ENCODE measurements around the gene TNIK.

The TNIK gene

GRCh38 chr3:171404376-171404967 is 55.7 kb downstream of the TNIK start:
- Histone ChIP-seq H4K20me1 (ENCODE audit: control insufficient read depth, insufficient read depth, low read depth, low read length) (no peaks in the 10 kb centered on the region), H3K79me2 (ENCODE audit: control insufficient read depth, low read length) (no peaks in the 10 kb centered on the region), H3F3A (ENCODE audit: control insufficient read depth, insufficient read depth) (no peaks in the 10 kb centered on the region), H3K9me2 (replicated peaks; ENCODE audit: control insufficient read depth, low read length) (no peaks in the 10 kb centered on the region), H3K4me1 (ENCODE audit: control insufficient read depth, low read length) (no peaks in the 10 kb centered on the region), H3K27me3 (ENCODE audit: control insufficient read depth, low read length) (no peaks in the 10 kb centered on the region), H3K27ac (ENCODE audit: low read depth, low read length) (no peak overlapping the region), H3K4me2 (ENCODE audit: low read length) (no peak overlapping the region), H3K9me3 (ENCODE audit: control insufficient read depth, insufficient read depth, low read length) (no peaks in the 10 kb centered on the region), H3K4me3 (ENCODE audit: low read length) (no peak overlapping the region), H3K36me3 (ENCODE audit: control insufficient read depth, low read length) (no peaks in the 10 kb centered on the region)
- TF ChIP-seq EZH2phosphoT487 (IDR thresholded peaks at IDR 0.05; ENCODE audit: borderline replicate concordance, low read length) = no peak
- no peak for TF ChIP-seq CTCF (IDR thresholded peaks at IDR 0.05; ENCODE audit: low read depth, low read length, poor library complexity, severe bottlenecking)

- no peak overlapping the region for H3K27ac ChIP-seq (ENCODE audit: low read depth, low read length)
- no peak overlapping the region for H3K4me3 ChIP-seq (ENCODE audit: low read length)
- no peaks in the 10 kb centered on the region for H4K20me1 ChIP-seq (ENCODE audit: control insufficient read depth, insufficient read depth, low read depth, low read length)
- no peaks in the 10 kb centered on the region for H3K9me3 ChIP-seq (ENCODE audit: control insufficient read depth, insufficient read depth, low read length)
- H3K36me3 ChIP-seq (ENCODE audit: control insufficient read depth, low read length) = no peaks in the 10 kb centered on the region
- H3K4me1 ChIP-seq (ENCODE audit: control insufficient read depth, low read length) = no peaks in the 10 kb centered on the region
- H3K9me2 ChIP-seq (replicated peaks; ENCODE audit: control insufficient read depth, low read length) = no peaks in the 10 kb centered on the region
- H3F3A ChIP-seq (ENCODE audit: control insufficient read depth, insufficient read depth) = no peaks in the 10 kb centered on the region
- TF ChIP-seq CTCF (IDR thresholded peaks at IDR 0.05; ENCODE audit: low read depth, low read length, poor library complexity, severe bottlenecking) = no peak
- no peak for TF ChIP-seq EZH2phosphoT487 (IDR thresholded peaks at IDR 0.05; ENCODE audit: borderline replicate concordance, low read length)
- no peak overlapping the region for H3K4me2 ChIP-seq (ENCODE audit: low read length)
- no peaks in the 10 kb centered on the region for H3K79me2 ChIP-seq (ENCODE audit: control insufficient read depth, low read length)
- H3K27me3 ChIP-seq (ENCODE audit: control insufficient read depth, low read length) = no peaks in the 10 kb centered on the region
Measured at GRCh38 chr3:171402281-171402680, 57.9 kb downstream of the TNIK start.

GRCh38 chr3:171401432-171401831 is 58.8 kb downstream of the TNIK start:
- Histone ChIP-seq H3K27ac (ENCODE audit: low read depth, low read length) (no peak overlapping the region), H3K9me2 (replicated peaks; ENCODE audit: control insufficient read depth, low read length) (no peaks in the 10 kb centered on the region), H3K36me3 (ENCODE audit: control insufficient read depth, low read length) (no peaks in the 10 kb centered on the region), H3K9me3 (ENCODE audit: control insufficient read depth, insufficient read depth, low read length) (no peaks in the 10 kb centered on the region), H3F3A (ENCODE audit: control insufficient read depth, insufficient read depth) (no peaks in the 10 kb centered on the region), H3K27me3 (ENCODE audit: control insufficient read depth, low read length) (no peaks in the 10 kb centered on the region), H3K4me1 (ENCODE audit: control insufficient read depth, low read length) (no peaks in the 10 kb centered on the region), H4K20me1 (ENCODE audit: control insufficient read depth, insufficient read depth, low read depth, low read length) (no peaks in the 10 kb centered on the region), H3K79me2 (ENCODE audit: control insufficient read depth, low read length) (no peaks in the 10 kb centered on the region), H3K4me3 (ENCODE audit: low read length) (no peak overlapping the region), H3K4me2 (ENCODE audit: low read length) (no peak overlapping the region)
- no peak for TF ChIP-seq CTCF (IDR thresholded peaks at IDR 0.05; ENCODE audit: low read depth, low read length, poor library complexity, severe bottlenecking)
- TF ChIP-seq EZH2phosphoT487 (IDR thresholded peaks at IDR 0.05; ENCODE audit: borderline replicate concordance, low read length) = no peak

Measured in DOHH2 (cell line).